ENCODE measurements around the gene ZNHIT3.
"Not testable (repeated sequence)": the region's sequence is repeated elsewhere in the genome, so short reads cannot be mapped to it uniquely, and the experiment has no call there.

ZNHIT3 gene

GRCh38 chr17:36505171-36505570 lies 18.7 kb downstream of the ZNHIT3 start:
- no peak overlapping the region for H3K4me3 ChIP-seq (ENCODE audit: control insufficient read depth, low read depth, low read length)
- DNase-seq (ENCODE audit: low read depth), result no peak
- no peak for TF ChIP-seq CTCF (conservative IDR thresholded peaks at IDR 0.05; ENCODE audit: control insufficient read depth, insufficient read depth, low read depth, low read length)

GRCh38 chr17:36506249-36506826 lies 19.9 kb downstream of the ZNHIT3 start:
- no peak overlapping the region for H3K4me3 ChIP-seq (ENCODE audit: control insufficient read depth, low read depth, low read length)
- TF ChIP-seq CTCF (conservative IDR thresholded peaks at IDR 0.05; ENCODE audit: control insufficient read depth, insufficient read depth, low read depth, low read length), result no peak
- DNase-seq (ENCODE audit: low read depth), result no peak

GRCh38 chr17:36506831-36507230 lies 20.4 kb downstream of the ZNHIT3 start:
- no peak for TF ChIP-seq CTCF (conservative IDR thresholded peaks at IDR 0.05; ENCODE audit: control insufficient read depth, insufficient read depth, low read depth, low read length)
- no peak for DNase-seq (ENCODE audit: low read depth)
- H3K4me3 ChIP-seq (ENCODE audit: control insufficient read depth, low read depth, low read length), result no peak overlapping the region

GRCh38 chr17:36507266-36507665 lies 20.8 kb downstream of the ZNHIT3 start:
- H3K4me3 ChIP-seq (ENCODE audit: control insufficient read depth, low read depth, low read length), result no peak overlapping the region
- TF ChIP-seq CTCF (conservative IDR thresholded peaks at IDR 0.05; ENCODE audit: control insufficient read depth, insufficient read depth, low read depth, low read length), result no peak
- no peak for DNase-seq (ENCODE audit: low read depth)

- DNase-seq (ENCODE audit: low read depth); H3K4me3 ChIP-seq (ENCODE audit: control insufficient read depth, low read depth, low read length): not testable (repeated sequence)
Measured at GRCh38 chr17:36508439-36508838, 22.0 kb downstream of the ZNHIT3 start.

GRCh38 chr17:36509272-36509985 lies 22.9 kb downstream of the ZNHIT3 start:
- TF ChIP-seq CTCF (conservative IDR thresholded peaks at IDR 0.05; ENCODE audit: control insufficient read depth, insufficient read depth, low read depth, low read length), result no peak
- no peak overlapping the region for H3K4me3 ChIP-seq (ENCODE audit: control insufficient read depth, low read depth, low read length)
- no peak for DNase-seq (ENCODE audit: low read depth)

GRCh38 chr17:36510636-36511035 lies 24.2 kb downstream of the ZNHIT3 start:
- no peak for TF ChIP-seq CTCF (conservative IDR thresholded peaks at IDR 0.05; ENCODE audit: control insufficient read depth, insufficient read depth, low read depth, low read length)
- no peak overlapping the region for H3K4me3 ChIP-seq (ENCODE audit: control insufficient read depth, low read depth, low read length)
- peak; percentile 17 for DNase-seq (ENCODE audit: low read depth)
